ENCODE data around the gene DPAGT1. TPM values are rescaled to one million over a fixed set of nuclear protein-coding genes. Genes with fewer than 3 reads are reported as not detected.
"Not testable (repeated sequence)": the region's sequence is repeated elsewhere in the genome, so short reads cannot be mapped to it uniquely, and the experiment has no call there.

Gene DPAGT1
- total RNA-seq, 1 donor from 2014 or later: 18.2 TPM

- Histone ChIP-seq H3K36me3 (no peaks in the 10 kb centered on the region), H3K27me3 (no peaks in the 10 kb centered on the region), H3K27ac (no peak overlapping the region), H3K9me3 (no peaks in the 10 kb centered on the region), H3K4me3 (no peak overlapping the region), H3K4me1 (peaks cover 24% of the 10 kb centered on the region)
- TF ChIP-seq CTCF (IDR thresholded peaks at IDR 0.05) (no peak), POLR2AphosphoS5 (IDR thresholded peaks at IDR 0.05; ENCODE audit: insufficient read depth in 1 of 2, low read depth in 1 of 2) (no peak), POLR2A (IDR thresholded peaks at IDR 0.05) (no peak)
- no peak for DNase-seq (ENCODE audit: extremely low spot score in 2 of 2)
- intact Hi-C loops (cut with DNase I): no loop called here
Measured at GRCh38 chr11:119147604-119148333, 46.1 kb upstream of the DPAGT1 start.

- Histone ChIP-seq H3K9me3 (no peaks in the 10 kb centered on the region), H3K27me3 (no peaks in the 10 kb centered on the region), H3K27ac (no peak overlapping the region), H3K4me1 (peaks cover 24% of the 10 kb centered on the region), H3K36me3 (no peaks in the 10 kb centered on the region), H3K4me3 (no peak overlapping the region)
- TF ChIP-seq CTCF (IDR thresholded peaks at IDR 0.05) (no peak), POLR2AphosphoS5 (IDR thresholded peaks at IDR 0.05; ENCODE audit: insufficient read depth in 1 of 2, low read depth in 1 of 2) (no peak), POLR2A (IDR thresholded peaks at IDR 0.05) (no peak)
- intact Hi-C loops (cut with DNase I): no loop called here
- DNase-seq (ENCODE audit: extremely low spot score in 2 of 2): no peak
Measured at GRCh38 chr11:119145551-119145950, 43.9 kb upstream of the DPAGT1 start.

DNA sequence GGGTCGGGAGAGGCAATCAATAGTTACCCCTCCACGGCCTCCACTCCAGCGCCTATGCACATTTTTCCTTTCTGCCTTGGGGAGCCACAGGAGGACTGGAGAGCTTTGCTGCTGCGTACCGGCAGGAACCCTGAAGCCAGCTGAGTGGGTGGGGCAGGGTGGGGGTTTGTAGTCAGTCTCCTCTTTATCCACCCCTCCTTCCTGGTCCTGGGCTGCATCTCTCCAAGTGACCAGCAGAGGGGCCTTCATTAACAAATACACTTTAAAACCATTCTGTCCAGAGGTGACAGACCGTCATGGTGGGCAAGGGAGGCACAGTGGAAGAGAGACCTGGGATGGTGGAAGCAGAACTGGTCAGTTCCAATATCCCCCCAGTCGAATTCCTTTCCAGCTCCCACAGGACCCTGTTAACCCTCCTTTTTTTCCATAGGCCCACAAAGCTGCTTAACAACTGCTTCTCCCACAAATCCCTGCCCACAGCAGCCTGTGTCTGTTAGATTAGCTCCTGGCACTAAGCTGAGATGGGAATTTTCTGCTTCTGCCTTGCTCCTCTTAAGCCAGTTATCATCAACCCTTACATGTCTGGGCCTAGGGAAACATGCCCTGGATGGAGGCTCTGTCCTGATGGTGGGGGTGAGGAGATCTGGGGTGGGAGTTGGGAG lies 43.3 kb upstream of the DPAGT1 start:
- H3K36me3 ChIP-seq: no peaks in the 10 kb centered on the region
- intact Hi-C loops (cut with DNase I): no loop called here
- peaks cover 18% of the 10 kb centered on the region for H3K4me1 ChIP-seq
- H3K9me3 ChIP-seq: no peaks in the 10 kb centered on the region
- H3K4me3 ChIP-seq: no peak overlapping the region
- no peak overlapping the region for H3K27ac ChIP-seq
- no peaks in the 10 kb centered on the region for H3K27me3 ChIP-seq
- TF ChIP-seq POLR2A (IDR thresholded peaks at IDR 0.05) (no peak), POLR2AphosphoS5 (IDR thresholded peaks at IDR 0.05; ENCODE audit: insufficient read depth in 1 of 2, low read depth in 1 of 2) (no peak), CTCF (IDR thresholded peaks at IDR 0.05) (peak; percentile 13 to 36 (median 19))
- DNase-seq (ENCODE audit: extremely low spot score in 2 of 2): no peak

- H3K4me1 ChIP-seq; H3K4me3 ChIP-seq; DNase-seq (ENCODE audit: extremely low spot score in 2 of 2); H3K27ac ChIP-seq; H3K27me3 ChIP-seq; H3K36me3 ChIP-seq; intact Hi-C loops (cut with DNase I); H3K9me3 ChIP-seq: not testable (repeated sequence)
Measured at GRCh38 chr11:119139276-119139675, 37.6 kb upstream of the DPAGT1 start.

DNA sequence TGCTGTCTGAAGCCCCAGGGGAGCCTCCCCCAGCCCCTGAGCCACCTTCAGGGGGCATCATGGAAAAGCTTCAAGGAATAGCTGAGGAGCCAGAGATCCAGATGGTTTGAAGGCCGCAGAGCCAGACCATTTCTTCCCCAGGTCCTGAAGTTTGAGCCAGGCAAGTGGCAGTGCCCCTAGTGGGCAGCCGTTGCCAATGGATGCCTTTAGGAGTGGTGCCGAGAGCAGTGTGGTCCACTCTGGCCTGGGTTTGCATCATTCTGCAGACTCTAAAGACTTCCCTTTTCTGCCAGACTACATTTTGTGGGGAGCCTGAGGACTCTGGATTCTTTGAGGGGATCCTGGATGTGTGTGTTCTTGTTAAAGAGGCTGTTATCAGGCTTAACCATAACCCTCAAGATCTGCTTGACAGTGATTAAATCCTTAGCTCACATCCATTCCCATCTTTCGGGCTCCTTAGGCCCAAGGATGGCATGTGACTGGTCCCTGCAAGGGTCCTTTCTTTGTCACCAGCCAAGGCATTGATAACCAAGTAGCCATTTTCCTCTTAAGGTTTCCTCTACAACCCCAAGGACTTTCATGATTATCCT lies 32.8 kb upstream of the DPAGT1 start:
- Histone ChIP-seq H3K27me3 (no peaks in the 10 kb centered on the region), H3K4me3 (no peak overlapping the region), H3K9me3 (no peaks in the 10 kb centered on the region), H3K27ac (no peak overlapping the region), H3K36me3 (peaks cover 0 to 48% of the 10 kb centered on the region in 2 donors), H3K4me1 (no peaks in the 10 kb centered on the region)
- no peak for TF ChIP-seq POLR2A (IDR thresholded peaks at IDR 0.05)
- TF ChIP-seq POLR2AphosphoS5 (IDR thresholded peaks at IDR 0.05; ENCODE audit: insufficient read depth in 1 of 2, low read depth in 1 of 2): no peak
- TF ChIP-seq CTCF (IDR thresholded peaks at IDR 0.05): no peak
- intact Hi-C loops (cut with DNase I): no loop called here
- DNase-seq (ENCODE audit: extremely low spot score in 2 of 2): no peak
